ENCODE results near the gene GBX1. TPM values are rescaled to one million over a fixed set of nuclear protein-coding genes. Genes with fewer than 3 reads are reported as not detected.

Gene GBX1
- total RNA-seq, 1 donor from 2014 or later: 2.7 TPM

GRCh38 chr7:151110941-151111645 lies 56.4 kb downstream of the GBX1 start:
- DNase-seq (peak; percentile 84), ATAC-seq (ENCODE audit: poor library complexity) (peak; percentile 83)
- intact Hi-C loops (cut with DNase I): loop anchor here (10.0 kb wide), 1 partner anchor 76 kb away; no protein-coding TSS in a partner anchor

DNA sequence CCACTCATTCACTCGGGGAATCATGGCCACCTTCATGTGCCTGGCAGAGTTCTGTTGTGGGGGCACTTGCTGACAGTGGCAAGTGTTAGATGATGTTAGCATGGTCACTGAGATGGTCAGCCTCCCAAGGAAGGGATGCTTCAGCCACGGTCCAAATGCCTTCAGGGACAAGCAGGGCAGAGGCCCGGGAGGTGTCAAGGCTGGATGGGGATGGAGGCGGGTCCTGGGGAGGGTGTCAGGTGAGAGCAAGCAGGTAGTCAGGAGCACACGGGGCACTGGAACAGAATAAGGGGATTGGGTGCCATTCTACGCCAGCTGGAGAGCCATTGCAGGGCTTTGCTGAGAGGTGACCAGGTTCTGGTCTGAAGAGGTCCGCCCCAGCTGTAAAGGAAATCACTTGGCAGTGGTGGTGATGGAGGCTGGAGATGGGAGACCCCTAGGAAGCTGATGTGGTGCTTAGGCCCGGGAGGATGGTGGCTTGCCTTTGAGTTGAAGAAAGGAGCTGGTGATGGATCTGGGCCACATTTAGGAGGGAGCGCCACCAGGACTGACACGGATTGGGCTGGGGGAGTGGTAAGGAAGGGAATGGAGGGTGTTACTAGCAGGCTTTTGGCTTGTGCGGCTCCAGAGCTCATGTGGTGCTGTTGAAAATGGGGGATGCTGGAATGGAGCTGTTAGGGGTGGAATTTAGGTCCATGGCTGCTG lies 57.1 kb downstream of the GBX1 start:
- ATAC-seq (ENCODE audit: poor library complexity) (no peak), DNase-seq (no peak)
- intact Hi-C loops (cut with DNase I): loop anchor here (10.0 kb wide), 1 partner anchor 76 kb away; no protein-coding TSS in a partner anchor

DNA sequence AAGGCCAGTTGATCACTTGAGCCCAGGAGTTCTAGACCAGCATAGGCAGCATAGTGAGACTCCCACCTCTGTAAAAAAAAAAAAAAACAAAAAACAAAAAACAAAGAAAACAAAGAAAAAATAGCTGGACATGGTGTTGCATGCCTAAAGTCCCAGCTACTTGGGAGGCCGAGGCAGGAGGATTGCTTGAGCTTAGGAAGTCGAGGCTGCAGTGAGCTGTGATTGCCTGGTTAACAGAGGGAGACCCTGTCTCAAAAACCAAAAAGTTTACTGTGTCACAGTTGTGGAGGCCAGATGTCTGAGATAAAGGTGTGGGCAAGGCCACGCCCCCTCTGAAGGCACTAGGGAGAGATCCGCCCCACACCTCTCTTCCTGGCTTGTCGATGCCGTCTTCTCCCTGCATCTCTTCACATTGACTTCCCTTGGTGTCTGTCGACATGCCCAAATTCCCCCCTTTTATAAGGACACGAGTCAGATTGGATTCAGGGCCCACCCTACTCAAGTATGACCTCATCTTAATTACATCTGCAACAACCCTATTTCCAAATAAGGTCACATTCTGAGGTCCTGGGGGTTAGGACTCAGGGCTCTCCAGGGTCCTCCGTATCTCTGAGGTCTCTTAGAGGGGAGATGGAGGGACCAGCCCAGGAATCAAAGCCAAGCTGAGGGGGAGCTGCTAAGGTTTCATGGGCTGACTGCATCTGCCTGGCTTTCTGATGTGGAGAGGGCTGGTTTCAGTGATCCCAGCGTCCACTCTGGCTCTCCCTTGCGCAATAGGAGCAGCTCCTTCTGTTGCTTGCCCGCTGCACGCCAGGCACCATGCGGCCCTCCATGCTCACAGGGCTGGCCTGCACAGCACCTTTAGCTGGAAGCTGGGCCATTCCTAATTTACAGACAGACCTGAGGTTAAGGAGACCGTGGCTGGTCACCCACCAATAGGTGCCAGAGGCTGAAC lies 58.1 kb downstream of the GBX1 start:
- intact Hi-C loops (cut with DNase I): loop anchor here (10.0 kb wide), 1 partner anchor 75 kb away; no protein-coding TSS in a partner anchor
- peak; percentile 74 for DNase-seq
- ATAC-seq (ENCODE audit: poor library complexity): peak; percentile 71

DNA sequence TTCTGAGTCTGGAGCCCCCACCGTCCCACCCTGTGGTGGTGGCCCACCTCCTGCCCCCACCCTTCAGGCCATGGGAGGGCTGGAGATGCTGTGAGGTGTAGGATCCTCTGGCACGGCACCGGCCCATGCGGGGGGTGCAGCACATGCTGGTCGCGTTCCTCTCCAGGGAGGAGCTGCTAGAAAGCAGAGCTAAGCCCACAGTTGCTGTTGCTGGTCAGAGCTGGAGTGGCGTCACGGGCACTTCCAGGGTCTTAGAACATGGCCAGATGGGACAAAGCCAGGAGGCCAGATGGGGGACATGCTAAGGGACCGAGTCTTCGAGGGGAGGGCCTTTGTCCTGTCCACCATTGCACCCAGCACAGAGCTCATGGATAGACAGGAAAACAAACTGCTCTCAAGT lies 59.6 kb downstream of the GBX1 start:
- intact Hi-C loops (cut with DNase I): no loop called here
- ATAC-seq (ENCODE audit: poor library complexity) (no peak), DNase-seq (no peak)

DNA sequence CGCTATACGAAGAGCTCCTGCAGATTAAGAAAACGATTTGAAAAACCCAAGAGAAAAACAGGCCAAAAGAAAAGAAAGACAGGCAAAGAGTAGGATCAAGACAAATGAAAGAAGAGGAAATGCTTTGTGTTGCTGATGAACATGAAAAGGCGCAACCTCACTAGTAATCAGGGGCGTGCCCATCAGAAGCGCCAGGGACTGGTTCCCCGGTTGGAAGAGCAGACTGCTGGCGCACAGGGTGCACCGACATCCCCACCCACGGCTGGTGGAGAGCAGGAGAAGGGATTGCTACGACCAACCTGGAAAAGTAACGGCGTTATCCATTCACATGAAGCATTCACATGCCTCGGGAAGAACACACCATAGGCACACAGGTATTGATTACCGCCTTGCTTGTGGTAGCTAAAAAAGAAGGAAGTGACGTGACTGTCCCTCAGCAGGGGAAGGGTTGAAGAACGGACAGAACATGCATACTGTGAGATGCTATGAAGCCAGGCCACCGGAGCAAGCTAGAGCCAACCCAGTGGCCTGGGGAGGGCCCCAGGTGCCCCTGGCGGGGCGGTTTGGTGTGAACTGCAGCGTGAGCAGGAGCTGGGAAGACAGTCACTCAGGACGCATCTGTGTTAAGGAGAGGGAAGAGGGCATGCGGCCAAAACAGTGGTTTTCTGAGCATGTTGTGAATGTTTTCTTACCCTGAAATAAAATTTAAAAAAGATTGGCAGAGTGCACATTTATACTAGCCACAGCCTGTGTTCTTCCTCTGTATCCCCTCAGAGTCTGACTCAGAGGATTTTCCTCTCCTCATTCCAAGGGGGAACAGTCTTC lies 62.9 kb downstream of the GBX1 start:
- no peak for DNase-seq
- no peak for ATAC-seq (ENCODE audit: poor library complexity)
- intact Hi-C loops (cut with DNase I): no loop called here

DNA sequence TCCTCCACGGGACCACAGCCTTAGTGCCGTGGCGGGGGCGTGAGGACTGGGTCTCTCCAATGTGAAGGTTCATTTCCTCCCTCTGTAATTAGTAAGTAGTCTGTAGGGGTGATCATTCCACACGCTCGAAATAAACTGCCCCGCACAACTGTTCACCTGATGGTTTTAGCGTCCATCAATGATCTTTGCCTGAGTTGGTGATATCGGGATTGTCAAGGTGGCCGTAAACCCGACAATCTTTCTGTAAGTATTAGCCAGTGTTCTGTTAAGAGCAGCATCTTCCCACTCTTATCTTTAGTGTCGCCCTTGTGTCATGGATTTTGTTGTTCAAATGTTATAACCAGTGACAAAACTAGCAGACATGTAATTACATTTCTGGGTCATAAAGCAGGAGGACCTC lies 63.5 kb downstream of the GBX1 start:
- intact Hi-C loops (cut with DNase I): no loop called here
- ATAC-seq (ENCODE audit: poor library complexity) (no peak), DNase-seq (no peak)

- DNase-seq (no peak), ATAC-seq (ENCODE audit: poor library complexity) (no peak)
- intact Hi-C loops (cut with DNase I): no loop called here
Observed at GRCh38 chr7:151102991-151103390, 64.5 kb downstream of the GBX1 start.

- no peak for ATAC-seq (ENCODE audit: poor library complexity)
- DNase-seq: no peak
- intact Hi-C loops (cut with DNase I): no loop called here
Observed at GRCh38 chr7:151101621-151102396, 65.7 kb downstream of the GBX1 start.

DNA sequence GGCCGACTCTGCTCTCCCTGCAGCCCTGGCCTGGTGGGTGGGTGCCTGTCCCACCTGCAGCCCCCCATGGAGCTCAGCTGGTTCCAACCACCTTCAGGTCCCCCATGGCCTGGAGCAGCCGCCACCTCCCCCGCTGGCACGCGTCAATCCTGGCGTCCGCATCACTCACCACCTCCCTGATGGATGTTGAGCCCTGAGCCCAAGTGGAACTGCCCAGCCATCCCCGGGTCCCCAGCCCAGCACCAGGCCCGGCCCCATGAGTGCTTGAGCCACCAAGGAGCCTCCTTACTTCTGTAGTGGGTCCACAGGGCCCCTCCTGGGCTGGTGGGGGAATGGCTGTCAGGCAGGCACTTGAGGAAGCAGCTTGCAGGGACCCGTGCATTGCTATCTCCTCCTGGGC lies 66.6 kb downstream of the GBX1 start:
- no peak for ATAC-seq (ENCODE audit: poor library complexity)
- DNase-seq: no peak
- intact Hi-C loops (cut with DNase I): no loop called here

DNA sequence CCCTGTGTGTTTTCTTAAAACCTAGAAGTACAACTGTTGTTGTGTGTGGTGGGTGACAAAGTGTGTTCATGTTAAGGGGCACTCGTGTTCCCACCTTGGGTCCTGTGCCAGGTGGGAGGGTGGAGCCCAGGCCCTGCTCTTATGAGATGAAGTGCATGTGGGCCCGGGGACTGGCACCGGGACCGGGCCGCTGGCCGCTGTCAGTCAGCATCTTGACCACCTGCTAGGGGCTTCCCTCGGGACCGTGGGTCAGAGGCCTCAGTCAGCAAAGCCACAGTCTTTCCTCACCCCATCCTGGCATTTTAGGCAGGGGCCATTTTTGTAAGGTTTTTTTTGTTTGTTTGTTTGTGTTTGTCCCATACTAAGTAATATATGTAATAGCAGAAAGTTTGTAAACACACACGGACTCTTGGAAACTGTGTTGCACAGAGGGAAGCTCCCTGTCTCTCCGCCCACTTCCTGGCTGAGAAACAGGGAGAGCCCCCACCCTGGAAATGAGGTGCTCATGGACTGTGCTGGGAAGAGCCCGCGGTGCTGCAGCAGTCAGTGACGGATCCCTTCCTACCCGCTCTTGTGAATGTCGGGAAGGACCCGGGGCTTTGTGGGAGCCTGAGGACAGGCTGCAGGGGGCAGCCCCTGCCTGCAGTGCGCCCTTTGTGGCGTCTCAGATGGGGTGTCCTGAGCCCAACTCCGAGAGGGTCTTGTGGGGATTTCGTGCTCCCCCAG lies 67.8 kb downstream of the GBX1 start:
- ATAC-seq (ENCODE audit: poor library complexity) (no peak), DNase-seq (no peak)
- intact Hi-C loops (cut with DNase I): no loop called here

Other genes starting within 250 kb of the GBX1 start
- 88.9 TPM for gene KCNH2, start 189.4 kb downstream of the GBX1 start, total RNA-seq
- gene NOS3, start 176.7 kb downstream of the GBX1 start, total RNA-seq: 10.0 TPM
- not detected for gene ATG9B, start 143.2 kb downstream of the GBX1 start, total RNA-seq
- gene ABCB8, start 139.2 kb downstream of the GBX1 start, total RNA-seq: 24.6 TPM
- 6.5 TPM for gene ASIC3, start 119.2 kb downstream of the GBX1 start, total RNA-seq
- gene CDK5, start 109.8 kb downstream of the GBX1 start, total RNA-seq: 6.3 TPM
- 49.7 TPM for gene SLC4A2, start 108.1 kb downstream of the GBX1 start, total RNA-seq
- gene FASTK, start 86.9 kb downstream of the GBX1 start, total RNA-seq: 81.1 TPM
- 33.9 TPM for gene TMUB1, start 84.2 kb downstream of the GBX1 start, total RNA-seq
- 62.7 TPM for gene AGAP3, start 81.2 kb downstream of the GBX1 start, total RNA-seq
- gene ASB10, start 19.6 kb upstream of the GBX1 start, total RNA-seq: 42.6 TPM
- not detected for gene H2BK1, start 42.8 kb upstream of the GBX1 start, total RNA-seq
- gene ABCF2, start 59.5 kb upstream of the GBX1 start, total RNA-seq: 23.9 TPM
- gene CHPF2, start 64.8 kb upstream of the GBX1 start, total RNA-seq: 10.5 TPM
- gene SMARCD3, start 81.0 kb upstream of the GBX1 start, total RNA-seq: 131 TPM
- 30.8 TPM for gene NUB1, start 174.1 kb upstream of the GBX1 start, total RNA-seq
- 0.48 TPM for gene WDR86, start 242.3 kb upstream of the GBX1 start, total RNA-seq